ENCODE measurements around the gene KLHL6. TPM values are rescaled to one million over a fixed set of nuclear protein-coding genes. Genes with fewer than 3 reads are reported as not detected.
A peak's percentile ranks its signal among the peaks of the same experiment; 100 is the strongest.

KLHL6 gene
- total RNA-seq, 2 experiments from 2014 or later = 23.9 to 24.2 TPM

GRCh38 chr3:183485093-183485492 lies 70.4 kb downstream of the KLHL6 start:
- DNase-seq = no peak
- POLR2A ChIA-PET = interaction anchor here (1.6 kb wide), 1 partner anchor 152 kb away, joined by 7 read pairs; no protein-coding TSS in a partner anchor
- H3K4me1 Mint-ChIP-seq (ENCODE audit: low read depth) = peaks cover 19% of the 10 kb centered on the region

DNA sequence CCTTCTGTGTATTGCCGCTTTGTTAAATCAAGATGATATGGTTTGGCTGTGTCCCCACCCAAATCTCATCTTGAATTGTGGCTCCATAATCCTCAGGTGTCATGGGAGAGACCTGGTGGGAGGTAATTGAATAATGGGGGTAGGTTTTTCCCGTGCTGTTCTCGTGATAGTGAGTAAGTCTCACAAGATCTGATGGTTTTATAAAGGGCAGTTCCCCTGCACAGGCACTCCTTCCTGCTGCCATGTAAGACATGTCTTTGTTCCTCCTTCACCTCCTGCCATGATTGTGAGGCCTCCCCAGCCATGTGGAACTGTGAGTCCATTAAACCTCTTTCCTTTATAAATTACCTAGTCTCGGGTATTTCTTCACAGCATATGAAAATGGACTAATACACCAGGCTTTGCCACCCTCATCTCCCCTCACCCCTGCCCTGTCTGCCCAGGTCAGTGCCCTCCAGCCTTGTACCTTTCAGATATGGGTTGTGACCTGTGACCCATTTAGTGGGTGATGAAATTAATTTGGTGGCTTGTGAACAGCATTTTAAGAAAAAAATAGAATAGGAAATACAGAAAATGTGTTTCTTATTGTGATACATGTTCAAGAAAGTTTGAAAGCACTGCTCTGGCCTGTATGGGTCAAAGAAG lies 71.0 kb downstream of the KLHL6 start:
- no peak for ATAC-seq (ENCODE audit: poor library complexity)
- Mint-ChIP-seq H3K4me1 (ENCODE audit: low read depth) (peaks cover 15% of the 10 kb centered on the region), H3K27me3 (no peaks in the 10 kb centered on the region), H3K9me3 (no peaks in the 10 kb centered on the region), H3K36me3 (ENCODE audit: low read depth) (peaks cover 17% of the 10 kb centered on the region), H3K4me3 (no peak overlapping the region), H3K27ac (peak overlapping the region; percentile 15)
- no peak for DNase-seq
- Histone ChIP-seq H3K4me1 (ENCODE audit: insufficient read depth, low read length) (no peaks in the 10 kb centered on the region), H3K9me3 (ENCODE audit: control insufficient read depth in 1 of 2, insufficient read depth in 1 of 2, low read length in 2 of 2) (no peaks in the 10 kb centered on the region), H3K27ac (ENCODE audit: low read depth in 1 of 2, low read length in 2 of 2) (peak overlapping the region in 1 of 2 donors; percentile 13), H3K36me3 (ENCODE audit: insufficient read depth, low read length) (peaks cover 5% of the 10 kb centered on the region), H3K27me3 (ENCODE audit: control insufficient read depth in 1 of 2, insufficient read depth in 2 of 2, low read length in 2 of 2) (no peaks in the 10 kb centered on the region), H3K4me3 (ENCODE audit: low read length) (no peak overlapping the region)
- TF ChIP-seq, protein P1, sequence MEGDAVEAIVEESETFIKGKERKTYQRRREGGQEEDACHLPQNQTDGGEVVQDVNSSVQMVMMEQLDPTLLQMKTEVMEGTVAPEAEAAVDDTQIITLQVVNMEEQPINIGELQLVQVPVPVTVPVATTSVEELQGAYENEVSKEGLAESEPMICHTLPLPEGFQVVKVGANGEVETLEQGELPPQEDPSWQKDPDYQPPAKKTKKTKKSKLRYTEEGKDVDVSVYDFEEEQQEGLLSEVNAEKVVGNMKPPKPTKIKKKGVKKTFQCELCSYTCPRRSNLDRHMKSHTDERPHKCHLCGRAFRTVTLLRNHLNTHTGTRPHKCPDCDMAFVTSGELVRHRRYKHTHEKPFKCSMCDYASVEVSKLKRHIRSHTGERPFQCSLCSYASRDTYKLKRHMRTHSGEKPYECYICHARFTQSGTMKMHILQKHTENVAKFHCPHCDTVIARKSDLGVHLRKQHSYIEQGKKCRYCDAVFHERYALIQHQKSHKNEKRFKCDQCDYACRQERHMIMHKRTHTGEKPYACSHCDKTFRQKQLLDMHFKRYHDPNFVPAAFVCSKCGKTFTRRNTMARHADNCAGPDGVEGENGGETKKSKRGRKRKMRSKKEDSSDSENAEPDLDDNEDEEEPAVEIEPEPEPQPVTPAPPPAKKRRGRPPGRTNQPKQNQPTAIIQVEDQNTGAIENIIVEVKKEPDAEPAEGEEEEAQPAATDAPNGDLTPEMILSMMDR (IDR thresholded peaks at IDR 0.05) = no peak
- intact Hi-C loops (cut with DNase I, micrococcal nuclease) = loop anchor here in 1 of 2 experiments (5.0 kb wide), 1 partner anchor 68 kb away; no protein-coding TSS in a partner anchor
- ChIA-PET POLR2A (interaction anchor here (1.6 kb wide), 1 partner anchor 152 kb away, joined by 7 read pairs; no protein-coding TSS in a partner anchor), CTCF (no interaction called here)

More at GRCh38 chr3:183485093-183485492, 70.4 kb downstream of the KLHL6 start:
- Histone ChIP-seq H3K27me3 (ENCODE audit: control insufficient read depth in 1 of 2, insufficient read depth in 2 of 2, low read length in 2 of 2) (no peaks in the 10 kb centered on the region), H3K9me3 (ENCODE audit: control insufficient read depth in 1 of 2, insufficient read depth in 1 of 2, low read length in 2 of 2) (no peaks in the 10 kb centered on the region), H3K4me3 (ENCODE audit: low read length) (no peak overlapping the region), H3K27ac (ENCODE audit: low read depth in 1 of 2, low read length in 2 of 2) (peak overlapping the region in 1 of 2 donors; percentile 13), H3K36me3 (ENCODE audit: insufficient read depth, low read length) (peaks cover 10% of the 10 kb centered on the region), H3K4me1 (ENCODE audit: insufficient read depth, low read length) (no peaks in the 10 kb centered on the region)
- intact Hi-C loops (cut with DNase I, micrococcal nuclease) = no loop called here
- H3K9me3 Mint-ChIP-seq = no peaks in the 10 kb centered on the region
- H3K27me3 Mint-ChIP-seq = no peaks in the 10 kb centered on the region
- no peak for ATAC-seq (ENCODE audit: poor library complexity)
- no peak overlapping the region for H3K4me3 Mint-ChIP-seq
- H3K36me3 Mint-ChIP-seq (ENCODE audit: low read depth) = peaks cover 23% of the 10 kb centered on the region
- CTCF ChIA-PET = no interaction called here
- TF ChIP-seq, protein P1 (IDR thresholded peaks at IDR 0.05) = no peak
- peak overlapping the region; percentile 58 for H3K27ac Mint-ChIP-seq

DNA sequence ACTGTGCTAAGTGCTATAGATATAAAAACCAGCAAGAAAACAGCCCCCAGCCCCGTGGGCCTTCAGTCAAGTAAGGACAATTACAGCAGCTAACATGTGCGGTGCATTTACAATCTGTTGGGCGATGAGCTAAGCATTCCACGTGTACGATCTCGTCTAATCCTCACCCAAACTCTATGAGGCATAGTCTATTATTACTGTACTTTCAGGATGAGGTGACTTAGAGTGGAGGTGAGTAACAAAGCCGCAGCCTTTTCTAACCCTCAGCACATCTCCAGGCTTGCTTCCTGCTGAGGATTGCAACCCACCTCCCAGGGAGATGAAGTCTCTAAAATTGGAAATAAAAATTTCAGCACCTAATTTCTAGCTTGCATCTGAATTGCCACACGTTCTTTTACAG lies 73.9 kb downstream of the KLHL6 start:
- TF ChIP-seq, protein P1 (IDR thresholded peaks at IDR 0.05) = no peak
- DNase-seq = no peak
- H3K27ac Mint-ChIP-seq = no peak overlapping the region
- peaks cover 12% of the 10 kb centered on the region for H3K4me1 Mint-ChIP-seq (ENCODE audit: low read depth)
- H3K4me3 ChIP-seq (ENCODE audit: low read length) = no peak overlapping the region
- intact Hi-C loops (cut with DNase I, micrococcal nuclease) = loop anchor here in 1 of 2 experiments (5.0 kb wide), 1 partner anchor 71 kb away; no protein-coding TSS in a partner anchor
- H3K27me3 Mint-ChIP-seq = no peaks in the 10 kb centered on the region
- no peak for ATAC-seq (ENCODE audit: poor library complexity)
- ChIA-PET CTCF (no interaction called here), POLR2A (no interaction called here)
- H3K27me3 ChIP-seq (ENCODE audit: control insufficient read depth in 1 of 2, insufficient read depth in 2 of 2, low read length in 2 of 2) = no peaks in the 10 kb centered on the region
- H3K4me3 Mint-ChIP-seq = no peak overlapping the region
- no peaks in the 10 kb centered on the region for H3K9me3 Mint-ChIP-seq
- H3K27ac ChIP-seq (ENCODE audit: low read depth in 1 of 2, low read length in 2 of 2) = no peak overlapping the region
- no peaks in the 10 kb centered on the region for H3K4me1 ChIP-seq (ENCODE audit: insufficient read depth, low read length)
- H3K9me3 ChIP-seq (ENCODE audit: control insufficient read depth in 1 of 2, insufficient read depth in 1 of 2, low read length in 2 of 2) = no peaks in the 10 kb centered on the region
- H3K36me3 ChIP-seq (ENCODE audit: insufficient read depth, low read length) = no peaks in the 10 kb centered on the region
- peaks cover 5% of the 10 kb centered on the region for H3K36me3 Mint-ChIP-seq (ENCODE audit: low read depth)

All from CD4-positive, alpha-beta T cell (primary cell).